Natural killer cell treated with Interleukin-12 subunit alpha and Interleukin-12 subunit beta and Interleukin-15 and Interleukin-18, amount 100 ng/mL, for 72 hours (primary cell): Measurements from ENCODE around the gene TAF1D. TPM values are rescaled to one million over a fixed set of nuclear protein-coding genes. Genes with fewer than 3 reads are reported as not detected.
"Not testable (repeated sequence)": the region's sequence is repeated elsewhere in the genome, so short reads cannot be mapped to it uniquely, and the experiment has no call there.

Experiments used
- ATAC-seq, 2 donors: fragments of 150-1000 bp; cut with Tn5 transposase in 1 of 2; sonication (Bioruptor Pico), chemical (Tn5 transposase) in 1 of 2; 2 replicates each; pipeline ENCODE4 v1.10.0; 2021
- DNase-seq: peaks from one replicate; pipeline ENCODE4 v3.0.0; 2022; ENCODE audit warnings: low spot score
- H3K27ac Mint-ChIP-seq, 2 donors: 1 replicate in 1 of 2; 2 replicates in 1 of 2; pipeline ENCODE4 v1.8.0; 2022; ENCODE audit warnings: mixed read lengths in 2 of 2, mild to moderate bottlenecking in 1 of 2, moderate library complexity in 1 of 2
- H3K27me3 Mint-ChIP-seq, 2 donors: 1 replicate in 1 of 2; 2 replicates in 1 of 2; pipeline ENCODE4 v1.8.0; 2022; ENCODE audit warnings: mixed read lengths in 2 of 2
- H3K36me3 Mint-ChIP-seq: one replicate; pipeline ENCODE4 v1.8.0; 2022; ENCODE audit warnings: mixed read lengths
- H3K4me1 Mint-ChIP-seq, 2 donors: 1 replicate in 1 of 2; 2 replicates in 1 of 2; pipeline ENCODE4 v1.8.0; 2022; ENCODE audit warnings: low read depth in 2 of 2, mixed read lengths in 2 of 2, mild to moderate bottlenecking in 1 of 2
- H3K4me3 Mint-ChIP-seq: one replicate; pipeline ENCODE4 v1.8.0; 2022; ENCODE audit warnings: mixed read lengths
- H3K9me3 Mint-ChIP-seq: 2 replicates; pipeline ENCODE4 v1.8.0; 2022; ENCODE audit warnings: mixed read lengths
- total RNA-seq, 2 donors: library from RNA; stranded (reverse); gene quantifications; one replicate each; pipeline ENCODE4 v1.2.3, GENCODE V29; 2022

TAF1D gene, protein sequence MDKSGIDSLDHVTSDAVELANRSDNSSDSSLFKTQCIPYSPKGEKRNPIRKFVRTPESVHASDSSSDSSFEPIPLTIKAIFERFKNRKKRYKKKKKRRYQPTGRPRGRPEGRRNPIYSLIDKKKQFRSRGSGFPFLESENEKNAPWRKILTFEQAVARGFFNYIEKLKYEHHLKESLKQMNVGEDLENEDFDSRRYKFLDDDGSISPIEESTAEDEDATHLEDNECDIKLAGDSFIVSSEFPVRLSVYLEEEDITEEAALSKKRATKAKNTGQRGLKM
- total RNA-seq = 100 to 1,000 TPM; 146 to 329 TPM

DNA sequence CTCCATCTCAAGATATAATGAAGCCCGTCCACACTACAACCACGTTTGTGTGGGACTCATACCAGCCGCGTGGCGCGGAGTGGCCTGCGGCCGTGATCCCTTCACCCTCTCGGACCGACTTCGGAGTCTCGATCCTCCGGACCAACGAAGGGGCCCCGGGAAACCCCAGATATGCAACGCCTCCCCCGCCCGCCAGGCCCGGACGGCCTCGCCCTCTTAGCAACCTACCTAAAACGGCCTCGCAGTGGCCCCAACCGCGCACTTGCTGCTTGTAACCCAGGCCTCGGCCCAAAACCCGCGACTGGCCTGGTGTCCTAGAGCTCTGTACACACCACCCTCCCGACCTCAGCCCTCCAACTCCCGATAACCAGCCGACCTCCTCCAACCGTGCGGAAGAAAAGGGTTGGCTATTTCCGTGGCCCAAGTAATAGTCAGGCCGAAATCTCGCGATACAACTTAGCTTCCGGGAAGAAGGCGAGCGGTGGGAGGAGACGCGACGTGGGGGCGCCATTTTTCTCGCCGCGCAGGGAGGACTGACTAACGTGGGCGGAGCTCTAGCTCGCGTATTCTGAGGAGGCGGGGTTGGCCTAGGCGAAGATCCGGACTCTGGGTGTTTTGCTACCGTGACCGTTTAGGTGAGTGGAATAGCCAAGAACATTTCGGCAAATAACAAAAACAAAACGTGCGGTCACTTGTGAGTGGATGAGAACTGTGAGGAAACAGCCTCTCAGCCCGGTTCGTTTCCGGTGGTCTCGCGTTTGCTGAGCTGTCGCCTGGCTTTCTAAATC, at the start of gene TAF1D, which contains the start of gene C11orf54:
Gene TAF1D, minus strand, starts transcription at position 402 of the 788 bp plus-strand sequence. CDS start 2,191 bp downstream, outside the sequence.
Gene C11orf54, plus strand, starts transcription at position 579 of the 788 bp plus-strand sequence. CDS start 5,722 bp downstream, outside the sequence.
- Mint-ChIP-seq H3K4me3 (peak within 1 kb of the TSS; percentile 93), H3K27ac (peak within 1 kb of the TSS; percentile 99 to 100), H3K4me1 (peaks cover 45 to 56% of the 10 kb centered on the region in 2 donors), H3K9me3 (no peaks in the 10 kb centered on the region), H3K36me3 (peaks cover 44% of the 10 kb centered on the region), H3K27me3 (no peaks in the 10 kb centered on the region)
- DNase-seq = peak; percentile 97
- peak; percentile 94 to 96 for ATAC-seq

DNA sequence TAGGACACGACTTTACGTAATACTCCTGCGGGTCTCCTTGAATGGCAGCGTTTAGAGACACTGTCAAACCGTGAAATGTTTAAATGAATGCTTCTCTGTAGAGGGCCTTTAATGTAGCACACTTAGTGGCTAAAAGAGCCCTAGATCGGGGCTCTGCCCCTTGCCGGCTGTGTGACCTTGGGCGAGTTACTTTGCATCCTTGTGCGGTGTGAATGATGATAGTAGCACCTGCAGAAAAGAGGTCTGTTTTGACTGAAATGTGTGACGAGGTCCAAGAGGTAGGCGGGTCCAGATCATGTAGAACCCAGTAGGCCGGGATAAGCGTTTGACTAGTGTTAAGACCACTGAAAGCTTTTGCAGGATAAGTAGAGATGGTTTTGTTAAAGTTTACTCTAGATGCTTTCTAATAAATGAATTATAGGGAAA, 43.7 kb upstream of the TAF1D start:
- Mint-ChIP-seq H3K36me3 (peaks cover 11% of the 10 kb centered on the region), H3K4me1 (peaks cover 31 to 41% of the 10 kb centered on the region in 2 donors), H3K9me3 (no peaks in the 10 kb centered on the region), H3K27me3 (no peaks in the 10 kb centered on the region), H3K4me3 (peak overlapping the region; percentile 95), H3K27ac (peak overlapping the region; percentile 84 to 99)
- ATAC-seq (peak; percentile 7 to 59), DNase-seq (no peak)

DNA sequence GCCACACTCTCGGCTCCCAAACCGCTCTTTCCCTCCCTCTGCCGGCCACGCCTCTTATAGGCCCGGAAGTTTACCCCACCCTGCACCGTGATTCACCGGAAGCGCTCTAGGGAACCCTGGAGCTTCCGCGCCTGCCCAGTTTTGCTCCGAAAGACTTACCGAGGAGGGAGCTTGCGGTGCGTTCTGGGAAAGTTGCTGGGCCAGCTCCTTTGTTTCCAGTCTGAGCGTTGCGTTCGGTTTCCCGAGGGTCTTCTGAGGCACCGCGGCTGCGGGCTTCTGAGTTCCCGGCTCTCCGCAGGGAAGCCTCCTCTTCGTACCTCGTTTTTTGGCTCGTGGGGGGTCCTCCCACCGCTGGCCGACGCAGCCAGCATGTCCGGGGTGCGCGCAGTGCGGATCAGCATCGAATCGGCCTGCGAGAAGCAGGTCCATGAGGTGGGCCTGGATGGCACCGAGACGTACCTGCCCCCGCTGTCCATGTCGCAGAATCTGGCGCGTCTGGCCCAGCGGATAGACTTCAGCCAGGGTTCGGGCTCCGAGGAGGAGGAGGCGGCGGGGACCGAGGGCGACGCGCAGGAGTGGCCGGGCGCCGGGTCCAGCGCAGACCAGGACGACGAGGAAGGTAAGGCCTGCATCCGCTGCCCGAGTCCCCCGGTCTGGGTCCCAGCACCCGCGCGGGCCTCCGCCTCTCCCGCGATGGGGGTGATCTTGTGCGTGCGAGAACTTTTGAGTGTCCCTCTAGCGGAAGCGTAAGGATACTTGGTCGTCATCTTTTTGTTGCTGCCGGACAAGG, 43.0 kb upstream of the TAF1D start, which contains the start of gene MED17:
Gene MED17, plus strand, starts transcription at position 138 of the 790 bp plus-strand sequence. Its CDS starts 232 bp downstream, at position 370.
- peak; percentile 92 for DNase-seq
- H3K4me1 Mint-ChIP-seq = peaks cover 31 to 41% of the 10 kb centered on the region in 2 donors

DNA sequence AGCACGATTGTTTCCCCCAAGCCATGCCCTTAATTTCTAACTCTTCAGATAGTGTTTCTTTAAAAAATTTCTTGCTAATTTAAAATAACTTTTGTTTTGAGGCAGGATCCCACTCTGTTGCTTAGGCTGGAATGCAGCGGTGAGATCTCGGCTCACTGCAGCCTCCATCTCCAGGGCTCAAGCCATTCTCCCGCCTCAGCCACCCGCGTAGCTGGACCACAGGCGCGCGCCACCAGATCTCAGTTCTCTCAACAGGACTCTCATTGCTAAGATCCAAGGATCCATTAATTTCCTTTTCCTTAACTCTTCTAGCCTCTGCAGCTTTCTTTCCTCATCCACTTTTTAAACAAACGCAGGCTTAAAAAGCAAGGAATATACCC, 42.5 kb upstream of the TAF1D start:
- ATAC-seq (peak; percentile 50 to 56), DNase-seq (no peak)
- H3K27me3 Mint-ChIP-seq = no peaks in the 10 kb centered on the region
- no peaks in the 10 kb centered on the region for H3K9me3 Mint-ChIP-seq
- peaks cover 29 to 41% of the 10 kb centered on the region in 2 donors for H3K4me1 Mint-ChIP-seq
- H3K27ac Mint-ChIP-seq = peak overlapping the region; percentile 84 to 99
- H3K4me3 Mint-ChIP-seq = peak overlapping the region; percentile 95
- H3K36me3 Mint-ChIP-seq = peaks cover 8% of the 10 kb centered on the region

More for the DNA sequence above, 43.0 kb upstream of the TAF1D start, which contains the start of gene MED17:
- H3K4me3 Mint-ChIP-seq = peak within 1 kb of the TSS; percentile 95
- ATAC-seq = peak; percentile 96 to 99
- H3K9me3 Mint-ChIP-seq = no peaks in the 10 kb centered on the region
- peaks cover 8% of the 10 kb centered on the region for H3K36me3 Mint-ChIP-seq
- H3K27ac Mint-ChIP-seq = peak within 1 kb of the TSS; percentile 84 to 99
- H3K27me3 Mint-ChIP-seq = no peaks in the 10 kb centered on the region

DNA sequence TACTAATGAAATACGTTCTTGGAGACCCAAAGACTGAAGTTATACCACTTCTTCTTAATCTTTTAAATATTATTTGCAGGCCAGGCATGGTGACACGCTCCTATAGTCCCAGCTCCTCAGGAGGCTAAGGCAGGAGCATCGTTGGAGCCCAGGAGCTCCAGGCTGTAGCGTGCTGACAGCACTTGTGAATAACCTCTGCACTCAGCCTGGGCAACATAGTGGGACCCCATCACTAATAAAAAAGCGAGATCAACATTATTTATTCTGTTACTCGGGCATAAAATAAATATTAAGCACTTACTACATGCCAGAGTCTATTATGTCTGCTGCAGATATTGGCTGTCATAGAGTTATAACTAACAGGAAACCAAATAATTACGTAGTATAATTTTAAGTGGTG, 42.1 kb upstream of the TAF1D start:
- H3K4me3 Mint-ChIP-seq = peak overlapping the region; percentile 95
- DNase-seq = no peak
- peak overlapping the region; percentile 84 to 99 for H3K27ac Mint-ChIP-seq
- ATAC-seq = no peak
- peaks cover 29 to 41% of the 10 kb centered on the region in 2 donors for H3K4me1 Mint-ChIP-seq
- H3K9me3 Mint-ChIP-seq = no peaks in the 10 kb centered on the region
- H3K27me3 Mint-ChIP-seq = no peaks in the 10 kb centered on the region
- H3K36me3 Mint-ChIP-seq = peaks cover 8% of the 10 kb centered on the region

DNA sequence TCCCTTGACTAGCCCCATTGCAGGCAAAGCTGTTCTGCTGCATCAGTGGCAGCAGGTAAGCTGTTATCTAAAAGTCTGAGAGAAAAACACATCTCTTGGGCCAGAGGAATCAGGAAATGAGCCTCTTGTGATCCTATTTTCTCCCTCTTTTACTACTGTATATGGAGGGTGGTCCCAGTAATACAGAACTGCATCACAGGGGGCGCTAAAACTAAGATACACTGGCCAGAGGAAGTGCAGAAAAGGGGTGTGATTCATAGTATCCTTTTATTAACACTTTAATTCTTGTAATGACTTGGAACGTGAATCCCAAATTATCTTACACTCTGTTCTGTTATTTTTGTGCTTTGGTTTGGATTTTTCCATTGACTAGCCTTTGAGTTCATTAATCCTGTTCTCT, 34.0 kb upstream of the TAF1D start:
- no peaks in the 10 kb centered on the region for H3K27me3 Mint-ChIP-seq
- DNase-seq (no peak), ATAC-seq (no peak)
- no peak overlapping the region for H3K4me3 Mint-ChIP-seq
- H3K4me1 Mint-ChIP-seq = no peaks in the 10 kb centered on the region
- H3K27ac Mint-ChIP-seq = no peak overlapping the region
- no peaks in the 10 kb centered on the region for H3K9me3 Mint-ChIP-seq
- H3K36me3 Mint-ChIP-seq = no peaks in the 10 kb centered on the region

DNA sequence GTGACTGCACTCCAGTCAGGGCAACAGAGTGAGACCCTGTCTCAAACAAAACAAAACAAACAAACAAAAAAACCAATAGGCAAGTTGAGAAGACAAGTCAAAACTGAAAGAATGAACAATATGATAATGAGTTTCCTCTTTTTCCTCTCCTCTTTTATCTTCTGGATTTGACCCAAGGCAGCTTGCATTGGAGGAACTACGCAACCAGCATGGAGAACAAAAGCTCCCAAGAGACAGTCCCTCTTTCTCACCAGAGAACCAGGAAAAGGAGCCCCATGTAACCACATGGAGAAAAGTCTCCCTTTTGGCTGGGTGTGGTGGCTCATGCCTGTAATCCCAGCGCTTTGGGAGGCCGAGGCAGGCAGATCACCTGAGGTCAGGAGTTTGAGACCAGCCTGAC, 33.3 kb upstream of the TAF1D start:
- H3K27me3 Mint-ChIP-seq, DNase-seq, H3K4me1 Mint-ChIP-seq, ATAC-seq, H3K27ac Mint-ChIP-seq, H3K4me3 Mint-ChIP-seq, H3K36me3 Mint-ChIP-seq, H3K9me3 Mint-ChIP-seq: not testable (repeated sequence)

DNA sequence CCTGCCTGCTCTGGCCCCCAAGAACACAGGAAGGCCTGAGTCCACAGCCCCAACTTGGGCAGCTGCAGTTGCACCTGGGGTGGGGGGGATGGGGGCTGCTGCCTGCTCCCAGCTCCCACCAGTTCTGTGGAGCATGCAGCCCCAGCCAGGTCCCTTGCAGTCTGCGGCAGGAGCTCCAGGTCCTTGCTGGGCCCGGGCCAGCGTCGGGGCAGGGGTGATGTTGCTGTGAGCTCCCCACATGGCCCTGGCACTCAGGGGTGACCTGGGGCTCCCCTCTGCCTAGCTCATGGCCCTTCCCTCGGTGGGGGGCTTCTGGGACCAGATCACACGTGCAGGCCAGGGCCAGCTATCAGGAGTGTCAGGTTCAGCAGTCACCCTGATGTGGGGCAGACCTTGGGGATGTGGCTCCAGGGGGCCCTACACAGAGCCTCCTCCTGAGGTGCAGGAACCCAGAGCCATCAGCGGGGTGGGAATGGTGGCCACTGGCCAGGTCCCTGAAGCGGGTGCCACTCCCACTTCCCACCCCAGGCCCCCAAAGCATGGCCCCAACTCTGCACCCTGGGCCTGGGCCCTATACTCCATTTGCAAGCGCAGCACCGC, 32.4 kb upstream of the TAF1D start:
- no peaks in the 10 kb centered on the region for H3K27me3 Mint-ChIP-seq
- no peaks in the 10 kb centered on the region for H3K4me1 Mint-ChIP-seq
- no peaks in the 10 kb centered on the region for H3K9me3 Mint-ChIP-seq
- no peaks in the 10 kb centered on the region for H3K36me3 Mint-ChIP-seq
- ATAC-seq (peak; percentile 24 to 40), DNase-seq (no peak)
- H3K4me3 Mint-ChIP-seq = no peak overlapping the region
- H3K27ac Mint-ChIP-seq = no peak overlapping the region

DNA sequence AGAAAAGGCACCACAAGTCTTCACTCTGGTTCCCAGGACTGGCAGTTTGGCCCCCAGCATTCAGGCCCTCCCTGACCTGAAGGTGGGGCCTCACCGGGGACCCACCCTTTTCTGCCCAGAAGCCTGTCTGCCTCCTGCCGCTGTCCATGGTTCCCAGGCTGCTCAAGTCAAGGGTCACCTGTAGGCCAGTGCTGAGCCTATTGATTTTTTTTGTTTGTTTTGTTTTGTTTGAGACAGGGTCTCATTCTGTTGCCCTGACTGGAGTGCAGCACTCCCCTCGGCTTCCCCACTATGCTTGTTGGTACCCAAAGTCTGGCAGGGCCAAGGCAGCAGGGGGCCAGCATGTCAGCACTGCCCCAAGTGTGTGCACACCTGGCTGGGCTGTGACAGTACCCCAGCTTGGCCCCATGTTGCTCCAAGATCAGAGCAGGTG, 31.8 kb upstream of the TAF1D start:
- Mint-ChIP-seq H3K4me3 (no peak overlapping the region), H3K4me1 (no peaks in the 10 kb centered on the region), H3K36me3 (no peaks in the 10 kb centered on the region), H3K27me3 (no peaks in the 10 kb centered on the region), H3K27ac (no peak overlapping the region), H3K9me3 (no peaks in the 10 kb centered on the region)
- ATAC-seq (peak in 1 of 2 donors; percentile 17), DNase-seq (no peak)

DNA sequence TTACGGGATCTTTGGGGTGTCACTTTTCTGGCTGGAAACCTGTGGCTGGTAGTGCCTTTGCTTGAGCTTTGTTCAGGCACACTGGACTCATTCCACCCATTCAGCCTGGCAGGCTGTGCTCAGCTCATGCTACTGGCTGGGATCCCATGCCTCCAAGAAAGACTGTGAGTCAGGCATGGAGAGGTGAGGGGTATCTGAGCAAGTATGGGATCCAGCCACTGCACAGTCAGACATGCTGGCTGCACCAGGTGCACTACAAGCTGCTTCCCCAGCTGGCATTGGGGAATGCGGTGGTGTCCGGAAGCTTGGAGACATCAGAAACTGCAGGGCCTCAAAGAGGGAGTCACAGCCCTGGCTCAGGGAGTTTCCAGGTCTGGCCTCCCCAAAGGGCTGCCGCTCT, 30.8 kb upstream of the TAF1D start:
- Mint-ChIP-seq H3K27ac (no peak overlapping the region), H3K4me1 (no peaks in the 10 kb centered on the region), H3K4me3 (no peak overlapping the region), H3K27me3 (no peaks in the 10 kb centered on the region), H3K9me3 (no peaks in the 10 kb centered on the region), H3K36me3 (no peaks in the 10 kb centered on the region)
- no peak for DNase-seq
- ATAC-seq = no peak

DNA sequence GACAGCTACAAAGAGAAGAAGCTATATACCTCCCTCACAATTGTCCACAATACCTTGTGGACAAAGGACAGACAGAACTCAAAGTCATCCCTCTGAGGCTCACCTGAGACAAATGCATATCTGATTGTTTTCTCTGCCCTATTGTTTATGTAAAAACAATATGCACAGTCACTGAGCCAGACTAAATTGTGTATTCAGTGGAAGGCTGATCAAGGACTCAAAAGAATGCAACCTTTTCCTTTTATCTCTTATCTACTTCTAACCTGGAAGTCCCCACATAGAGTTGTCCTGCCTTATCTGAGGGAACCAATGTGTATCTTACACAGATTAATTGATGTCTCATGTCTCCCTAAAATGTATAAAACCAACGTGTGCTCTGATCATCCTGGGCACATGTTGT, 28.9 kb upstream of the TAF1D start:
- Mint-ChIP-seq H3K9me3 (no peaks in the 10 kb centered on the region), H3K36me3 (no peaks in the 10 kb centered on the region), H3K4me1 (no peaks in the 10 kb centered on the region), H3K27me3 (no peaks in the 10 kb centered on the region), H3K27ac (no peak overlapping the region), H3K4me3 (no peak overlapping the region)
- DNase-seq = no peak
- no peak for ATAC-seq

DNA sequence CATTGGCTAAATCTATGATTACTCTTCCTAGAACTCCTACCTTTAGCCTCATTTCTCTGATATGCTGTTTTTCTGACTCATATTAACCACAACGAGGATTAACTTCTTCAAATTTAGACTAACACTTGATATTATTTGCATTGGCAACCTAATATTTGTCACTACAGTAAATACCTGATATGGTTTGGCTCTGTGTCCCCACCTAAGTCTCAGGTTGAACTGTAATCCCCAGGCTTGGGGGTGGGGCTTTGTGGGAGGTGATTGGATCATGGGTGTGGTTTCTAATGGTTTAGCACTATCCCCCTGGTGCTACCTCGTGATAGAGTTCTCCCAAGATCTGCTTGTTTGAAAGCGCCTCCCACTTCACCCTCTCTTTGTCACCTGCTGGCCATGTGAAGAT, 25.7 kb upstream of the TAF1D start:
- Mint-ChIP-seq H3K36me3 (no peaks in the 10 kb centered on the region), H3K4me3 (no peak overlapping the region), H3K27ac (no peak overlapping the region), H3K9me3 (no peaks in the 10 kb centered on the region), H3K4me1 (no peaks in the 10 kb centered on the region), H3K27me3 (no peaks in the 10 kb centered on the region)
- ATAC-seq = no peak
- DNase-seq = no peak

DNA sequence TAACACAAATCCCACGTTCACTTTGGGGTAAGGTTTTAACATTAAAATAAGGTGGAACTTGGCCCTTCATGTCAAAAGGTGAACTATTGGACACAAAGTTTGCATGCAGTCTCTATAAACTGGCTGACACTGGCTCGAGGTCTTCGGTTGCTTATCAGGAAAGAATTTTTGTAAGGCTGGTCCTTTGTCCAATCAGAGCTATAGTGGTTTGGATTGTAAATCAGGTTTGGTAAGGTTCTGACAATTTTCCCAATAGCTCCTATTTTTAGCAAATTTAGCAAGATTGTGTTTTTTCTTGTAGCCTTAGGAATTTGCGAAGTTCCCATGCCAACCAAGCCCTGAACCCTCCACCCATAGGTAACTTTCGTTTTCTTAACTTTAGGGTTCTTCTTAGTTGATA, 25.2 kb upstream of the TAF1D start:
- no peaks in the 10 kb centered on the region for H3K9me3 Mint-ChIP-seq
- no peaks in the 10 kb centered on the region for H3K4me1 Mint-ChIP-seq
- H3K4me3 Mint-ChIP-seq = no peak overlapping the region
- no peaks in the 10 kb centered on the region for H3K27me3 Mint-ChIP-seq
- ATAC-seq (no peak), DNase-seq (no peak)
- no peak overlapping the region for H3K27ac Mint-ChIP-seq
- H3K36me3 Mint-ChIP-seq = no peaks in the 10 kb centered on the region
